ENCODE data around the gene ARAP2.

The ARAP2 gene

DNA sequence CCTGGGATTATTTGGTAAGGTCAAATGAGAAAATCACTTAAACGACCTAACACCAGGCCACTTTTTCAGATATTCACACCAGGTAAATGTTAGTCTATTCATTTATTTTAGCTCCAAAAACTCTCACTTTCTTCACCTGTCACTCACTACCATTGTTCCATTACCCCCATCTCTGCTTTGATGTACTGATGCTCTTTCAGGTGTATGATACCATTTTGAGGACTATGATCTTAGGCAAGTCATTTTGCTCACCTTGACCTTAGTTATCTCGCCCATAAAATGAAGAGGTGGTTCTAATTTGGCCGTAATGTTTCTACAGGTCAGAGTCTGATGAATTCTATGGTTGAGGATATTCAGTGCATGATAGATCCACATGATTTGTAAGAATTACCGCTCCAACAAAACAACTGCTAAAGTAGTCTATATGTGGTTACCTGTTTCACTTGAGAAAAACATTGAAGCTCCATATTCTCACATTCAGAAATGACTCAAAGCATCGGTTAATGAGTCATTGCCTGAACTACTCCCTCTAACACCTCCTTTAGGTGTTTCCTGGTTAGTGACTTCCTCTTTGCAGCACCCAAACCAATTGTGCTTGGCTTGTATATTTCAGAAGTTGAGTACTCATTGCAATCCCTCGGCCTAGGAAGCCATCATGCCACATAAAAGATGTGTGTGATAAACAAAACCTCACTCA, 41.6 kb upstream of the ARAP2 start:
- DNase-seq, result no peak
- no peak overlapping the region for H3K4me3 ChIP-seq (ENCODE audit: low read depth, low read length)
- H3K9me3 ChIP-seq (ENCODE audit: severe bottlenecking), result no peaks in the 10 kb centered on the region
- H3K36me3 ChIP-seq, result no peaks in the 10 kb centered on the region
- H3K27ac ChIP-seq, result no peak overlapping the region
- H3K27me3 ChIP-seq (ENCODE audit: insufficient read depth, low read depth, severe bottlenecking), result peaks cover 58% of the 10 kb centered on the region
- no peak for TF ChIP-seq CTCF (IDR thresholded peaks at IDR 0.05; ENCODE audit: low read depth, low read length)

GRCh38 chr4:36283912-36284465, 39.7 kb upstream of the ARAP2 start:
- TF ChIP-seq CTCF (IDR thresholded peaks at IDR 0.05; ENCODE audit: low read depth, low read length), result no peak
- Histone ChIP-seq H3K27ac (no peak overlapping the region), H3K9me3 (ENCODE audit: severe bottlenecking) (no peaks in the 10 kb centered on the region), H3K27me3 (ENCODE audit: insufficient read depth, low read depth, severe bottlenecking) (peaks cover 62% of the 10 kb centered on the region), H3K36me3 (no peaks in the 10 kb centered on the region), H3K4me3 (ENCODE audit: low read depth, low read length) (no peak overlapping the region)
- DNase-seq, result no peak

DNA sequence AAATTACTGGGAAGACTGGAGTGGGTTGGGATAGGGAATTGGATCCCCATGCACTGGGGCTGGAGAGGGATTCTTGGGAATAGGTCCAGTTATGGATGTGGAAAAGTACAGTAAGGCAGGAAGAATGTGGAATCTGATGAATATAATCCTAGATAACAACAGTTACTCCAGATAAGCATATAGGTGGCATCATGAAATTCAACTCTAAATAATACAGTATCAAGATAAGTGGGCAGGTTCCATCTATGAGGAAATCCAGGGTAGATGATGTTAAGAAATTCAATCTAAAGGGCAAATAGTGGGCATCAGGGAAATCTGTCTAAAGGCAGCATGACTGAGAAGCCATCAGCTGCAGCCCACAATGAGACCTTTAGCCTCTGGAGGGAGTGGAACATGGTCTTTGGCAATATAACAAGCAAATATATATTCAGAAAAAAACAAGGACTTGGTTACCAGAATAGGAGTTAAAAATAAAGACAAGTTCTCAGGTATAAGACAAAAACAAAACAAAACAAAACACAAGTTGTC, 38.3 kb upstream of the ARAP2 start:
- Histone ChIP-seq H3K4me3 (ENCODE audit: low read depth, low read length) (no peak overlapping the region), H3K27ac (no peak overlapping the region), H3K27me3 (ENCODE audit: insufficient read depth, low read depth, severe bottlenecking) (peaks cover 60% of the 10 kb centered on the region), H3K36me3 (no peaks in the 10 kb centered on the region), H3K9me3 (ENCODE audit: severe bottlenecking) (no peaks in the 10 kb centered on the region)
- DNase-seq, result no peak
- TF ChIP-seq CTCF (IDR thresholded peaks at IDR 0.05; ENCODE audit: low read depth, low read length), result no peak

DNA sequence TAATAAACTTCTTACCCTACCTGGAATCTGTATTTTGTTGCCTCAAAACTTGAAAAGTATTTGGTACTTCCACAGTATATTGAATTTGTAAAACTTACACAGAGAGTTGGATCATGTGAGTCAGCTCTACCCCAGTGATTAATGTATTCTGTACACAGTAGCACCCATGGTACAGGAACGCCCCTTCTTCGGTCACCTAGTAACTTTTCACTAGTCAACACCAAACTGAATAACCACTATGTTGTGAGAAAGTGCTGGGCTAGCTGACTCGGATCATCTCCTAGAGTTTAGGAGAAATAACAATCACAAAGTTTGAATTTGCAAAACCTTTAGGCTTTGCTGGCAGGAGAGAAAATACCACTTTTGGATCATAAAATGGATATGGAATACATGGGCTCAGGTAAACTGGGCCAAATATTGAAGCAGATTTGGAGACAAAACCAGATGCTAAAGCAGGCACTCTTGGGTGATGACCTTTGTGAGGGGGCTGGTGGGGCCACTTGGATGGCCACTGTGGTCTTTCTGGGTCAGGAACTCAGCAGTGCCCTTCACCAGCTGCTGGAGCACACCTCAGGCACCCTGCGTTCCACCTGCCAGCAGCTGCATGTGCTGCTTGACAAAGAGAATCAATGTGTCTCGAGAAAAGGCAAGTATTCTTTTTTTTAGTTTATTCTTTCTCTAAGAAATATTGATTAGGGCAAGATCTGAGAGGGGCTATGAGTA, 37.2 kb upstream of the ARAP2 start, which contains the start of gene DTHD1:
TSS of gene DTHD1 (plus strand) at position 233 of the 723 bp plus-strand sequence. CDS start at position 376, 143 bp downstream.
- no peak for TF ChIP-seq CTCF (IDR thresholded peaks at IDR 0.05; ENCODE audit: low read depth, low read length)
- Histone ChIP-seq H3K4me3 (ENCODE audit: low read depth, low read length) (no peak within 1 kb of the TSS), H3K27me3 (ENCODE audit: insufficient read depth, low read depth, severe bottlenecking) (peaks cover 57% of the 10 kb centered on the region), H3K9me3 (ENCODE audit: severe bottlenecking) (no peaks in the 10 kb centered on the region), H3K27ac (no peak within 1 kb of the TSS), H3K36me3 (no peaks in the 10 kb centered on the region)
- no peak for DNase-seq

GRCh38 chr4:36280555-36280954, 36.2 kb upstream of the ARAP2 start:
- TF ChIP-seq CTCF (IDR thresholded peaks at IDR 0.05; ENCODE audit: low read depth, low read length), result no peak
- Histone ChIP-seq H3K9me3 (ENCODE audit: severe bottlenecking) (no peaks in the 10 kb centered on the region), H3K27me3 (ENCODE audit: insufficient read depth, low read depth, severe bottlenecking) (peaks cover 59% of the 10 kb centered on the region), H3K27ac (no peak overlapping the region), H3K36me3 (no peaks in the 10 kb centered on the region), H3K4me3 (ENCODE audit: low read depth, low read length) (no peak overlapping the region)
- no peak for DNase-seq

Measured in WERI-Rb-1 (cell line).